EH (cell line): ENCODE results near the gene TSHZ2.
"Not testable (repeated sequence)": the region's sequence is repeated elsewhere in the genome, so short reads cannot be mapped to it uniquely, and the experiment has no call there.

Source experiments
- DNase-seq: peaks from one replicate; pipeline ENCODE4 v3.0.0-alpha.2; 2015; ENCODE audit warnings: low read depth

TSHZ2 gene

GRCh38 chr20:52998268-52998667, 26.1 kb downstream of the TSHZ2 start:
- no peak for DNase-seq

- no peak for DNase-seq
Measured at GRCh38 chr20:52999040-52999439, 26.9 kb downstream of the TSHZ2 start.

GRCh38 chr20:53001498-53002301, 29.5 kb downstream of the TSHZ2 start:
- DNase-seq = no peak

- no peak for DNase-seq
Measured at GRCh38 chr20:53002786-53003185, 30.6 kb downstream of the TSHZ2 start.

GRCh38 chr20:53003420-53004154, 31.4 kb downstream of the TSHZ2 start:
- no peak for DNase-seq

- no peak for DNase-seq
Measured at GRCh38 chr20:53004267-53004813, 32.2 kb downstream of the TSHZ2 start.

GRCh38 chr20:53009979-53010735, 38.0 kb downstream of the TSHZ2 start:
- DNase-seq = no peak

- DNase-seq = no peak
Measured at GRCh38 chr20:53011640-53012039, 39.5 kb downstream of the TSHZ2 start.

GRCh38 chr20:53013183-53013582, 41.0 kb downstream of the TSHZ2 start:
- no peak for DNase-seq

- no peak for DNase-seq
Measured at GRCh38 chr20:53013847-53014246, 41.7 kb downstream of the TSHZ2 start.

GRCh38 chr20:53016071-53016470, 43.9 kb downstream of the TSHZ2 start:
- DNase-seq = no peak

GRCh38 chr20:53016534-53017042, 44.4 kb downstream of the TSHZ2 start:
- no peak for DNase-seq

GRCh38 chr20:53017206-53017605, 45.0 kb downstream of the TSHZ2 start:
- no peak for DNase-seq

- DNase-seq = no peak
Measured at GRCh38 chr20:53019464-53019863, 47.3 kb downstream of the TSHZ2 start.

- DNase-seq = no peak
Measured at GRCh38 chr20:53020376-53020775, 48.2 kb downstream of the TSHZ2 start.

- DNase-seq = no peak
Measured at GRCh38 chr20:53020834-53021233, 48.7 kb downstream of the TSHZ2 start.

GRCh38 chr20:53021934-53022333, 49.8 kb downstream of the TSHZ2 start:
- DNase-seq = no peak

GRCh38 chr20:53023732-53024520, 51.8 kb downstream of the TSHZ2 start:
- DNase-seq = no peak

- not testable (repeated sequence) for DNase-seq
Measured at GRCh38 chr20:53024653-53025052, 52.5 kb downstream of the TSHZ2 start.

- DNase-seq = no peak
Measured at GRCh38 chr20:53027089-53027488, 54.9 kb downstream of the TSHZ2 start.

GRCh38 chr20:53028337-53029007, 56.3 kb downstream of the TSHZ2 start:
- DNase-seq = no peak
